Panc1 (cell line): ENCODE data around the gene RBM44.

Experiments used
- CTCF ChIP-seq: fragments of 450-650 bp; IDR thresholded peaks from 2 replicates; pipeline ENCODE4 v1.5.1; 2017; ENCODE audit warnings: mild to moderate bottlenecking
- POLR2AphosphoS5 ChIP-seq: IDR thresholded peaks from 2 replicates; pipeline ENCODE4 v1.6.1; 2012; ENCODE audit warnings: mild to moderate bottlenecking, low read depth, low read length, moderate library complexity
- TCF7L2 ChIP-seq: IDR thresholded peaks from 2 replicates; pipeline ENCODE4 v1.6.1; 2011; ENCODE audit warnings: mild to moderate bottlenecking, low read depth, low read length, inconsistent platforms

- TF ChIP-seq TCF7L2 (no peak), CTCF (no peak), POLR2AphosphoS5 (no peak)
Observed at GRCh38 chr2:237749002-237749401, 49.6 kb upstream of the RBM44 start.
